Prostate gland (tissue), 2 donors: Measurements from ENCODE around the gene CSN2. TPM values are rescaled to one million over a fixed set of nuclear protein-coding genes. Genes with fewer than 3 reads are reported as not detected.

Experiments used
- DNase-seq: peaks from one replicate; pipeline ENCODE4 v3.0.0-alpha.2; 2019; ENCODE audit warnings: low spot score
- H3K27ac ChIP-seq, 2 donors: fragments of 200-600 bp; sonication (generic); 2 replicates each; pipeline ENCODE4 v1.5.1; 2017 to 2019
- H3K27me3 ChIP-seq: fragments of 200-600 bp; sonication (generic); replicated peaks from 2 replicates; pipeline ENCODE4 v1.5.1; 2019; ENCODE audit not compliant: insufficient read depth
- H3K36me3 ChIP-seq, 2 donors: fragments of 200-600 bp; sonication (generic); 1 replicate in 1 of 2; 2 replicates in 1 of 2; pipeline versions ENCODE4 v1.5.1 to v1.8.1; 2017 to 2019
- H3K4me1 ChIP-seq: fragments of 200-600 bp; sonication (generic); replicated peaks from 2 replicates; pipeline ENCODE4 v1.5.1; 2019
- H3K4me3 ChIP-seq, 2 donors: fragments of 200-600 bp; sonication (generic); 2 replicates each; pipeline ENCODE4 v1.5.1; 2017 to 2019
- H3K9me3 ChIP-seq: fragments of 200-600 bp; sonication (generic); 2 replicates; pipeline ENCODE4 v1.5.1; 2017
- CTCF ChIP-seq, 4 experiments: fragments of 200-600 bp in 2 of 4; fragments of 450-650 bp in 2 of 4; sonication (generic) in 2 of 4; IDR thresholded peaks; 1 replicate in 3 of 4; 2 replicates in 1 of 4; pipeline ENCODE4 v1.5.1; 2016 to 2019; ENCODE audit warnings: antibody characterized with exemption in 4 of 4, mild to moderate bottlenecking in 2 of 4, moderate library complexity in 2 of 4
- POLR2A ChIP-seq: fragments of 450-650 bp; IDR thresholded peaks from one replicate; pipeline ENCODE4 v1.6.1; 2016; ENCODE audit warnings: antibody characterized with exemption, mild to moderate bottlenecking
- POLR2AphosphoS5 ChIP-seq: sonication (generic); formaldehyde crosslinking; IDR thresholded peaks from one replicate; pipeline ENCODE4 v1.6.1; 2017; ENCODE audit warnings: antibody characterized with exemption
- WGBS: methylation state at CpG from one replicate; pipeline ENCODE4 v1.1.5; 2018; 5-methylcytosine and 5-hydroxymethylcytosine counted together
- intact Hi-C: fragments of 100-400 bp; cut with DNase I; formaldehyde crosslinking; loops from one replicate; pipeline ENCODE4 v1.14.2; 2022
- total RNA-seq, 2 donors: library from RNA; depleted of rRNA; stranded (reverse); fragments of >200 nt; gene quantifications; one replicate each; pipeline ENCODE4 v1.1.0, GENCODE V29; 2016

Gene CSN2
- total RNA-seq, 2 donors from 2014 or later = not detected

GRCh38 chr4:69995526-69996016, 30.0 kb upstream of the CSN2 start, which contains the start of gene STATH:
Gene STATH (plus strand): TSS chr4:69995966. CDS start chr4:69998438, 2,472 bp downstream.
- Histone ChIP-seq H3K36me3 (no peaks in the 10 kb centered on the region), H3K27ac (no peak within 1 kb of the TSS), H3K27me3 (no peaks in the 10 kb centered on the region), H3K4me3 (no peak within 1 kb of the TSS), H3K9me3 (no peaks in the 10 kb centered on the region), H3K4me1 (no peaks in the 10 kb centered on the region)
- TF ChIP-seq POLR2AphosphoS5 (no peak), POLR2A (no peak), CTCF (IDR thresholded peaks at IDR 0.05) (no peak)
- intact Hi-C loops = no loop called here
- DNase-seq = no peak
- 79% methylated on average over 3 of the region's 3 CpGs for WGBS

- H3K27ac ChIP-seq = no peak overlapping the region
- WGBS = 92% methylated on average over 5 of the region's 5 CpGs
- H3K27me3 ChIP-seq = no peaks in the 10 kb centered on the region
- no peaks in the 10 kb centered on the region for H3K9me3 ChIP-seq
- no peak overlapping the region for H3K4me3 ChIP-seq
- no peaks in the 10 kb centered on the region for H3K4me1 ChIP-seq
- intact Hi-C loops = no loop called here
- no peak for DNase-seq
- no peaks in the 10 kb centered on the region for H3K36me3 ChIP-seq
- TF ChIP-seq CTCF (IDR thresholded peaks at IDR 0.05) = no peak
- no peak for TF ChIP-seq POLR2AphosphoS5
- TF ChIP-seq POLR2A = no peak
Measured at GRCh38 chr4:69994782-69995181, 29.3 kb upstream of the CSN2 start.

GRCh38 chr4:69991016-69991415, 25.5 kb upstream of the CSN2 start:
- H3K36me3 ChIP-seq = no peaks in the 10 kb centered on the region
- no peak overlapping the region for H3K4me3 ChIP-seq
- TF ChIP-seq POLR2A (no peak), POLR2AphosphoS5 (no peak), CTCF (IDR thresholded peaks at IDR 0.05) (no peak)
- H3K9me3 ChIP-seq = no peaks in the 10 kb centered on the region
- no peaks in the 10 kb centered on the region for H3K4me1 ChIP-seq
- H3K27ac ChIP-seq = no peak overlapping the region
- DNase-seq = no peak
- intact Hi-C loops = no loop called here
- no peaks in the 10 kb centered on the region for H3K27me3 ChIP-seq
- WGBS = 91% methylated on average over 4 of the region's 4 CpGs

- H3K27me3 ChIP-seq = no peaks in the 10 kb centered on the region
- intact Hi-C loops = no loop called here
- H3K4me1 ChIP-seq = no peaks in the 10 kb centered on the region
- H3K9me3 ChIP-seq = no peaks in the 10 kb centered on the region
- H3K4me3 ChIP-seq = no peak overlapping the region
- no peaks in the 10 kb centered on the region for H3K36me3 ChIP-seq
- WGBS = 72% methylated on average over 1 of the region's 1 CpG
- H3K27ac ChIP-seq = no peak overlapping the region
- no peak for DNase-seq
- TF ChIP-seq POLR2AphosphoS5 = no peak
- TF ChIP-seq POLR2A = no peak
- no peak for TF ChIP-seq CTCF (IDR thresholded peaks at IDR 0.05)
Measured at GRCh38 chr4:69986663-69987062, 21.1 kb upstream of the CSN2 start.

- H3K9me3 ChIP-seq = no peaks in the 10 kb centered on the region
- DNase-seq = peak; percentile 51
- intact Hi-C loops = no loop called here
- no peak overlapping the region for H3K27ac ChIP-seq
- no peak overlapping the region for H3K4me3 ChIP-seq
- H3K36me3 ChIP-seq = no peaks in the 10 kb centered on the region
- peak; percentile 40 for TF ChIP-seq POLR2AphosphoS5
- TF ChIP-seq POLR2A = no peak
- 11% methylated on average over 2 of the region's 2 CpGs for WGBS
- no peaks in the 10 kb centered on the region for H3K4me1 ChIP-seq
- no peaks in the 10 kb centered on the region for H3K27me3 ChIP-seq
Measured at GRCh38 chr4:69984030-69984443, 18.5 kb upstream of the CSN2 start.
